GM12878 (cell line): ENCODE data around the gene FGD6. TPM values are rescaled to one million over a fixed set of nuclear protein-coding genes. Genes with fewer than 3 reads are reported as not detected.

Experiments
- ATAC-seq: fragments of 200-7000 bp; cut with Tn5 transposase; 3 replicates; pipeline ENCODE4 v1.9.1; 2020; ENCODE audit warnings: mild to moderate bottlenecking, moderate library complexity
- Bru-seq: library from RNA; stranded (reverse); fragments of 400-500 nt; gene quantifications from one replicate; lab custom pipeline; 2021; lab: Mats Ljungman, UMichigan
- BruChase-seq, 2 experiments: library from RNA; stranded (reverse); fragments of 400-500 nt; gene quantifications; one replicate each; lab custom pipeline; 2021; lab: Mats Ljungman, UMichigan
- BruUV-seq: library from RNA; stranded (reverse); fragments of 400-500 nt; replicated peaks from 2 replicates; lab custom pipeline; 2021; lab: Mats Ljungman, UMichigan
- CTCF ChIA-PET: fragments of 300-600 bp; sonication (Branson Sonifier 250); formaldehyde crosslinking; extraction: SDS; loops from one replicate; lab custom pipeline; 2021; ENCODE audit warnings: inconsistent platforms; lab: Yijun Ruan, JAX
- POLR2A ChIA-PET: fragments of 350-600 bp; formaldehyde crosslinking; extraction: SDS; loops from one replicate; lab custom pipeline; 2021; ENCODE audit warnings: inconsistent platforms; lab: Charles Lee
- RAD21 ChIA-PET: fragments of 300-600 bp; sonication (Branson Sonifier 250); formaldehyde crosslinking; loops from one replicate; lab custom pipeline; 2023; ENCODE audit warnings: antibody characterized with exemption; ENCODE audit not compliant: unreplicated experiment; lab: Charles Lee
- SMC1A ChIA-PET: fragments of 300-600 bp; sonication (Branson Sonifier 250); formaldehyde crosslinking; loops from one replicate; lab custom pipeline; 2023; ENCODE audit not compliant: unreplicated experiment, uncharacterized antibody; lab: Charles Lee
- DNase-seq: peaks from one replicate; pipeline ENCODE4 v3.0.0-alpha.2; 2011; ENCODE audit warnings: low read depth, low spot score
- FAIRE-seq: peaks from 3 replicates; lab custom pipeline; 2011; peaks lifted over from hg19 to GRCh38; lab: Jason Lieb, UNC
- H2AFZ ChIP-seq: 2 replicates; pipeline ENCODE4 v1.6.0; 2011; ENCODE audit warnings: low read depth, low read length, control low read depth; ENCODE audit not compliant: control insufficient read depth
- H3K27ac ChIP-seq: 2 replicates; pipeline ENCODE4 v1.5.1; 2011; ENCODE audit warnings: control low read depth; ENCODE audit not compliant: control insufficient read depth, insufficient read depth
- H3K27me3 ChIP-seq, 2 experiments: replicated peaks in 1 of 2; 2 replicates each; pipeline versions ENCODE4 v1.6.0 to v1.6.1; 2011; ENCODE audit warnings: low read length in 1 of 2; ENCODE audit not compliant: control insufficient read depth in 2 of 2, insufficient read depth in 2 of 2
- H3K36me3 ChIP-seq, 2 experiments: 2 replicates each; pipeline ENCODE4 v1.5.1; 2011; ENCODE audit warnings: low read length in 1 of 2; ENCODE audit not compliant: control insufficient read depth in 2 of 2, insufficient read depth in 2 of 2
- H3K4me1 ChIP-seq: 2 replicates; pipeline ENCODE4 v1.6.1; 2011; ENCODE audit warnings: mild to moderate bottlenecking, low read length, moderate library complexity, mixed read lengths; ENCODE audit not compliant: control insufficient read depth, insufficient read depth
- H3K4me2 ChIP-seq: 2 replicates; pipeline ENCODE4 v1.6.0; 2011; ENCODE audit warnings: control low read depth; ENCODE audit not compliant: control insufficient read depth, insufficient read depth
- H3K4me3 ChIP-seq: fragments of 200-600 bp; sonication (generic); 2 replicates; pipeline ENCODE4 v1.5.1; 2016
- H3K79me2 ChIP-seq: 2 replicates; pipeline ENCODE4 v1.6.0; 2011; ENCODE audit warnings: low read length; ENCODE audit not compliant: control insufficient read depth, insufficient read depth
- H3K9ac ChIP-seq: 2 replicates; pipeline ENCODE4 v1.8.0; 2011; ENCODE audit warnings: low read length, control low read depth, mixed read lengths; ENCODE audit not compliant: control insufficient read depth, insufficient read depth
- H3K9me3 ChIP-seq: replicated peaks from 3 replicates; pipeline ENCODE4 v1.5.1; 2011; ENCODE audit warnings: mild to moderate bottlenecking, low read length; ENCODE audit not compliant: control insufficient read depth, insufficient read depth
- H4K20me1 ChIP-seq: 2 replicates; pipeline ENCODE4 v1.6.0; 2011; ENCODE audit not compliant: control insufficient read depth, insufficient read depth
- CBX3 ChIP-seq: fragments of 200-600 bp; sonication (generic); IDR thresholded peaks from 2 replicates; pipeline ENCODE4 v1.6.1; 2016; ENCODE audit warnings: low read depth, borderline replicate concordance
- CEBPB ChIP-seq, 2 experiments: fragments of 150-350 bp in 1 of 2; IDR thresholded peaks; 2 replicates each; pipeline ENCODE4 v1.6.1; 2012 to 2014; ENCODE audit warnings: low read depth in 2 of 2, low read length in 2 of 2, borderline replicate concordance in 1 of 2, inconsistent platforms in 1 of 2
- FOXK2 ChIP-seq: fragments of 450-650 bp; IDR thresholded peaks from 2 replicates; pipeline ENCODE4 v1.6.1; 2017; ENCODE audit warnings: mild to moderate bottlenecking, moderate library complexity
- HDGF ChIP-seq: fragments of 450-650 bp; IDR thresholded peaks from 2 replicates; pipeline ENCODE4 v1.6.1; 2016; ENCODE audit warnings: antibody characterized with exemption
- NFIC ChIP-seq: IDR thresholded peaks from 2 replicates; pipeline ENCODE4 v1.6.1; 2012; ENCODE audit warnings: low read depth, mild to moderate bottlenecking, inconsistent platforms, low read length, moderate library complexity
- NR2C2 ChIP-seq: IDR thresholded peaks from 2 replicates; pipeline ENCODE4 v1.6.1; 2011; ENCODE audit warnings: borderline replicate concordance, low read depth; ENCODE audit not compliant: control insufficient read depth, insufficient read length
- PAX8 ChIP-seq: fragments of 450-650 bp; IDR thresholded peaks from 2 replicates; pipeline ENCODE4 v1.6.1; 2017; ENCODE audit warnings: mild to moderate bottlenecking, moderate library complexity
- POLR2AphosphoS5 ChIP-seq: IDR thresholded peaks from 2 replicates; pipeline ENCODE4 v1.6.1; 2011; ENCODE audit warnings: mild to moderate bottlenecking, low read length, inconsistent platforms
- SREBF2 ChIP-seq: IDR thresholded peaks from 2 replicates; pipeline ENCODE4 v1.6.1; 2012; ENCODE audit warnings: mild to moderate bottlenecking, low read length
- SUPT20H ChIP-seq: IDR thresholded peaks from 2 replicates; pipeline ENCODE4 v1.6.1; 2011; ENCODE audit warnings: low read depth, mild to moderate bottlenecking, low read length, moderate library complexity, borderline replicate concordance; ENCODE audit not compliant: control insufficient read depth
- TCF12 ChIP-seq: IDR thresholded peaks from 2 replicates; pipeline ENCODE4 v1.6.1; 2011; ENCODE audit warnings: low read depth, mild to moderate bottlenecking, low read length
- ZBED1 ChIP-seq: IDR thresholded peaks from 2 replicates; pipeline ENCODE4 v1.6.1; 2016; ENCODE audit warnings: borderline replicate concordance
- ZNF207 ChIP-seq: fragments of 450-650 bp; IDR thresholded peaks from 2 replicates; pipeline ENCODE4 v1.6.1; 2014; ENCODE audit warnings: antibody characterized with exemption, mild to moderate bottlenecking, borderline replicate concordance
- ZSCAN29 ChIP-seq: fragments of 450-650 bp; IDR thresholded peaks from 2 replicates; pipeline ENCODE4 v1.6.1; 2017; ENCODE audit warnings: mild to moderate bottlenecking, moderate library complexity
- WGBS: methylation state at CpG from one replicate; pipeline ENCODE4 v1.1.6; 2016; ENCODE audit warnings: low lambda C conversion rate; ENCODE audit not compliant: insufficient replicate concordance, insufficient coverage; ENCODE audit errors: missing lambda C conversion rate; 5-methylcytosine and 5-hydroxymethylcytosine counted together
- in situ Hi-C: fragments of 300-500 bp; cut with MboI; formaldehyde crosslinking; loops from 9 replicates; pipeline ENCODE4 v1.14.3; 2018; ENCODE audit warnings: mixed read lengths
- intact Hi-C: fragments of 100-400 bp; cut with micrococcal nuclease; formaldehyde crosslinking; loops from one replicate; pipeline ENCODE4 v1.14.2; 2022; ENCODE audit not compliant: unreplicated experiment
- long read RNA-seq, 2 experiments: library from polyadenylated mRNA; unstranded; transcript quantifications; one replicate each; pipeline ENCODE4 v2.0.0, GENCODE V29; 2019 to 2020
- polyA minus RNA-seq, 3 experiments: library from RNA; depleted of rRNA, polyadenylated mRNA; stranded (reverse); fragments of >200 nt; gene quantifications; 2 replicates each; pipeline ENCODE4 v1.2.3, GENCODE V29; 2011
- polyA plus RNA-seq, 11 experiments: library from polyadenylated mRNA; depleted of rRNA in 4 of 11; unstranded in 6 of 11; stranded (reverse) in 5 of 11; fragments of >200 nt; fragmentation: Nextera tagmentation in 4 of 11; fragmentation: Illumina TruSeq in 1 of 11; extraction: Ambion mirVana in 4 of 11; extraction: Trizol in 1 of 11; gene quantifications; 1 replicate in 1 of 11; 2 replicates in 10 of 11; pipeline versions ENCODE4 v1.2.1 to v1.2.3, GENCODE V29; 2011 to 2016; ENCODE audit warnings: inconsistent platforms in 2 of 11, missing spikeins in 2 of 11, low read depth in 1 of 11
- total RNA-seq, 4 experiments: library from RNA; depleted of rRNA in 3 of 4; stranded (reverse); fragments of >200 nt in 3 of 4; fragmentation: Illumina TruSeq in 1 of 4; extraction: Trizol in 1 of 4; gene quantifications; 2 replicates each; pipeline versions ENCODE4 v1.2.1 to v1.2.3, GENCODE V29; 2013 to 2021
- TF ChIP-seq, protein P1 (sequence below), 3 experiments: IDR thresholded peaks in 2 of 3; conservative IDR thresholded peaks in 1 of 3; 2 replicates each; pipeline ENCODE4 v1.5.1; 2011; ENCODE audit warnings: low read depth in 3 of 3, low read length in 3 of 3, mild to moderate bottlenecking in 3 of 3, control low read depth in 2 of 3, moderate library complexity in 2 of 3, inconsistent platforms in 1 of 3, mixed read lengths in 1 of 3; ENCODE audit not compliant: control insufficient read depth in 2 of 3, insufficient read depth in 1 of 3; ENCODE audit errors: extremely low read depth in 1 of 3
- TF ChIP-seq, protein P2 (sequence below): fragments of 150-350 bp; IDR thresholded peaks from 2 replicates; pipeline ENCODE4 v1.6.1; 2014; ENCODE audit warnings: mild to moderate bottlenecking, low read depth, low read length

Gene FGD6
- 6.2 and 7.0 TPM in 2 replicates for total RNA-seq (2013; cell fraction: nucleolus; rRNA removed)
- total RNA-seq (2014; rRNA removed), result 8.5 and 9.3 TPM in 2 replicates
- 12.3 and 12.8 TPM in 2 replicates for total RNA-seq (2014; rRNA removed; fragmentation: Illumina TruSeq; extraction: Trizol)
- total RNA-seq (2021), result 11.6 and 15.5 TPM in 2 replicates
- polyA plus RNA-seq (2011; ENCODE audit: low read depth), result 1.2 TPM
- polyA plus RNA-seq (2011; rRNA removed), result 2.8 and 3.4 TPM in 2 replicates
- 1.2 and 1.3 TPM in 2 replicates for polyA plus RNA-seq (2011; cell fraction: cytosol; rRNA removed)
- polyA plus RNA-seq (2011; cell fraction: nucleus; rRNA removed), result 1.8 and 2.4 TPM in 2 replicates
- 1.2 and 1.5 TPM in 2 replicates for polyA plus RNA-seq (2012)
- 9.3 and 11.5 TPM in 2 replicates for polyA plus RNA-seq (2014; fragmentation: Illumina TruSeq; extraction: Trizol)
- 1 to 10 TPM; 2.4 to 3.3 TPM for polyA plus RNA-seq (2014; fragmentation: Nextera tagmentation; extraction: Ambion mirVana)
- 5.7 and 6.1 TPM in 2 replicates for polyA plus RNA-seq (2014; rRNA removed)
- polyA plus RNA-seq (2016; fragmentation: Nextera tagmentation; extraction: Ambion mirVana), result 1 to 10 TPM; 9.4 to 9.6 TPM
- polyA minus RNA-seq (2011; rRNA and poly(A)+ RNA removed), result 3.5 and 4.2 TPM in 2 replicates
- polyA minus RNA-seq (2011; cell fraction: cytosol; rRNA and poly(A)+ RNA removed), result 2.1 and 3.1 TPM in 2 replicates
- 2.9 and 4.3 TPM in 2 replicates for polyA minus RNA-seq (2011; cell fraction: nucleus; rRNA and poly(A)+ RNA removed)
- percentile 42 among the genes with signal in this experiment for Bru-seq, nascent RNA
- percentile 39 among the genes with signal in this experiment for BruChase-seq, experiment 1, labeled RNA remaining after a 6-hour chase
- BruChase-seq, experiment 2, labeled RNA remaining after a 2-hour chase, result percentile 42 among the genes with signal in this experiment
- long read RNA-seq, experiment 1, partial matches to known transcripts, result 0 of 1 reads
- long read RNA-seq, experiment 1, other reads (novel, unspliced or antisense), result 0 of 1 reads
- long read RNA-seq, experiment 2, partial matches to known transcripts, result 3 of 6 reads
- long read RNA-seq, experiment 2, other reads (novel, unspliced or antisense), result 3 of 6 reads

DNA sequence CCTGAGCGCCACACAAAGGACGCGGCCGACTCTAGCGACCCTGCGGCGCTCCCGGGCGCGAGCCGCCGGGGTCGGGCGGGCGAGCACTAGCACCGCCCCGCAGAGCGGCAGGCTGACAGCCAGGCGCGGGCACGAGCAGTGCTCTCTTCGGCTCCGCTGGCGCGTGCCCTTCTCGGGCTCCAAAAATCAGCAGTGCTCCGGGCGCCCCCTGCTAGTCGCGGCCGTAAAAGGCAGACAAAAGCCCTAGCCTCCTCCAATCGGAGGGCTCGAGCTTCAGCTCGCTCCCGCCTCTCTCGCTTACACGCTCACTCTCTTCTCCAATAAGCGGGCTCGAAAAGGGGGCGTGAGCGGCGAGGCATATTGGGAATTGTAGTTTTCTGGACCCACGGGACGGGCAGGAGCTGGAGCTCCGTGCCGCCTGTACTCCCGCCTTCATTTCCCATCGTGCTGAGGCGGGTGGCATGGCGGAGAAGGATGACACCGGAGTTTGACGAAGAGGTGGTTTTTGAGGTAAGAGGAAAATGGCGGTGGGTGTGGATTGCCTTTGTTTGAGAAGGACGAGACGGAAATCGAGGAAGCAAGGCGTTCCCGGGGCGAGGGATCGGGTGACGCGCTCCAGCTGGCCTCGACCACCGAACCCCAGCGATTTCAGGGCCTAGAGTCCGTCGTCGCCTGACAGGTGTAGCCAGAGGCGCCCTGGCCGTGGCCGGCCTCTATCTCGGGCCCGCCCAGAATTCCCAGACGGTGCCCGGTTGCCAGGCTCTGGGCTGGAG is at the start of gene FGD6, which contains the start of gene VEZT:
TSS of gene FGD6 (minus strand) at position 91 of the 773 bp plus-strand sequence. CDS start 227 bp downstream, outside the sequence.
TSS of gene VEZT (plus strand) at position 431 of the 773 bp plus-strand sequence. CDS start at position 475, 44 bp downstream.
- ChIA-PET SMC1A (interaction anchor here (0.6 to 3.8 kb wide), 17 partner anchors 10 to 315 kb away, joined by 3 to 43 read pairs (median 3); partner anchors contain the start of gene METAP2), POLR2A (interaction anchor here (0.5 to 3.5 kb wide), 6 partner anchors 12 to 256 kb away, joined by 4 to 21 read pairs (median 4); partner anchors contain the start of gene METAP2), RAD21 (interaction anchor here (0.7 to 5.1 kb wide), 18 partner anchors 13 to 317 kb away, joined by 3 to 38 read pairs (median 4); partner anchors contain the start of genes METAP2, NDUFA12 and NR2C1), CTCF (interaction anchor here (0.7 to 4.4 kb wide), 15 partner anchors 10 to 315 kb away, joined by 3 to 46 read pairs (median 3); no protein-coding TSS in a partner anchor)
- H3K36me3 ChIP-seq, result no peaks in the 10 kb centered on the region
- peak within 1 kb of the TSS; percentile 75 for H3K9ac ChIP-seq
- no TSS peak for BruUV-seq
- FAIRE-seq, result peak; percentile 84
- H3K4me3 ChIP-seq, result peak within 1 kb of the TSS; percentile 98
- H3K9me3 ChIP-seq, result no peaks in the 10 kb centered on the region
- no peaks in the 10 kb centered on the region for H3K27me3 ChIP-seq
- peak within 1 kb of the TSS; percentile 83 for H3K4me2 ChIP-seq
- in situ Hi-C loops (no loop called here), intact Hi-C loops (loop anchor here (1.0 to 5.0 kb wide), 4 partner anchors 17 to 257 kb away; partner anchors contain the start of genes METAP2 and NR2C1)
- H3K4me1 ChIP-seq, result no peaks in the 10 kb centered on the region
- peak within 1 kb of the TSS; percentile 86 for H3K27ac ChIP-seq
- DNase-seq, result peak; percentile 98
- peak; percentile 91 for ATAC-seq
- peak within 1 kb of the TSS; percentile 83 for H2AFZ ChIP-seq
- H4K20me1 ChIP-seq, result no peaks in the 10 kb centered on the region
- peaks cover 70% of the 10 kb centered on the region for H3K79me2 ChIP-seq
- WGBS, result under 1% methylated on average over 72 of the region's 75 CpGs
- TF ChIP-seq CBX3 (no peak), HDGF (0 out of 2 replicates have a peak, but pooled peaks have one; percentile 61), ZNF207 (peak; percentile 9; the same call in 1 of the 2 replicates), NR2C2 (no peak), TCF12 (peak; percentile 58; the same call in 1 of the 2 replicates), NFIC (no peak), ZBED1 (no peak), SUPT20H (no peak), ZSCAN29 (no peak), PAX8 (no peak), FOXK2 (no peak), CEBPB (IDR thresholded peaks at IDR 0.05; ENCODE audit: borderline replicate concordance in 1 of 2, low read depth in 2 of 2, low read length in 2 of 2) (no peak), POLR2AphosphoS5 (peak; percentile 85), SREBF2 (no peak)
- TF ChIP-seq, protein P1, sequence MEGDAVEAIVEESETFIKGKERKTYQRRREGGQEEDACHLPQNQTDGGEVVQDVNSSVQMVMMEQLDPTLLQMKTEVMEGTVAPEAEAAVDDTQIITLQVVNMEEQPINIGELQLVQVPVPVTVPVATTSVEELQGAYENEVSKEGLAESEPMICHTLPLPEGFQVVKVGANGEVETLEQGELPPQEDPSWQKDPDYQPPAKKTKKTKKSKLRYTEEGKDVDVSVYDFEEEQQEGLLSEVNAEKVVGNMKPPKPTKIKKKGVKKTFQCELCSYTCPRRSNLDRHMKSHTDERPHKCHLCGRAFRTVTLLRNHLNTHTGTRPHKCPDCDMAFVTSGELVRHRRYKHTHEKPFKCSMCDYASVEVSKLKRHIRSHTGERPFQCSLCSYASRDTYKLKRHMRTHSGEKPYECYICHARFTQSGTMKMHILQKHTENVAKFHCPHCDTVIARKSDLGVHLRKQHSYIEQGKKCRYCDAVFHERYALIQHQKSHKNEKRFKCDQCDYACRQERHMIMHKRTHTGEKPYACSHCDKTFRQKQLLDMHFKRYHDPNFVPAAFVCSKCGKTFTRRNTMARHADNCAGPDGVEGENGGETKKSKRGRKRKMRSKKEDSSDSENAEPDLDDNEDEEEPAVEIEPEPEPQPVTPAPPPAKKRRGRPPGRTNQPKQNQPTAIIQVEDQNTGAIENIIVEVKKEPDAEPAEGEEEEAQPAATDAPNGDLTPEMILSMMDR (IDR thresholded peaks at IDR 0.05 in 2 of 3, conservative IDR thresholded peaks at IDR 0.05 in 1 of 3; ENCODE audit: control insufficient read depth in 2 of 3, extremely low read depth in 1 of 3, insufficient read depth in 1 of 3, low read depth in 3 of 3, low read length in 3 of 3), result peak; percentile 52 to 73 (median 53); a peak in 5 of 6 replicates
- TF ChIP-seq, protein P2, sequence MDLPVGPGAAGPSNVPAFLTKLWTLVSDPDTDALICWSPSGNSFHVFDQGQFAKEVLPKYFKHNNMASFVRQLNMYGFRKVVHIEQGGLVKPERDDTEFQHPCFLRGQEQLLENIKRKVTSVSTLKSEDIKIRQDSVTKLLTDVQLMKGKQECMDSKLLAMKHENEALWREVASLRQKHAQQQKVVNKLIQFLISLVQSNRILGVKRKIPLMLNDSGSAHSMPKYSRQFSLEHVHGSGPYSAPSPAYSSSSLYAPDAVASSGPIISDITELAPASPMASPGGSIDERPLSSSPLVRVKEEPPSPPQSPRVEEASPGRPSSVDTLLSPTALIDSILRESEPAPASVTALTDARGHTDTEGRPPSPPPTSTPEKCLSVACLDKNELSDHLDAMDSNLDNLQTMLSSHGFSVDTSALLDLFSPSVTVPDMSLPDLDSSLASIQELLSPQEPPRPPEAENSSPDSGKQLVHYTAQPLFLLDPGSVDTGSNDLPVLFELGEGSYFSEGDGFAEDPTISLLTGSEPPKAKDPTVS, result no peak
